AG04450 (cell line): ENCODE measurements around the gene PITRM1. TPM values are rescaled to one million over a fixed set of nuclear protein-coding genes. Genes with fewer than 3 reads are reported as not detected.

ENCODE experiments used
- CTCF ChIA-PET: fragments of 300-600, 350-600 bp; formaldehyde crosslinking; extraction: SDS; loops from one replicate; lab custom pipeline; 2022; ENCODE audit warnings: antibody characterized with exemption, inconsistent platforms; lab: Charles Lee
- POLR2A ChIA-PET: fragments of 350-600 bp; formaldehyde crosslinking; extraction: SDS; loops from one replicate; lab custom pipeline; 2021; ENCODE audit warnings: antibody characterized with exemption, inconsistent platforms; lab: Yijun Ruan, JAX
- DNase-seq: peaks from one replicate; pipeline ENCODE4 v3.0.0-alpha.2; 2011; ENCODE audit warnings: low read depth, low spot score
- H3K27ac ChIP-seq: one replicate; pipeline ENCODE4 v1.5.1; 2012; ENCODE audit warnings: low read depth, low read length, control low read depth
- H3K27me3 ChIP-seq: one replicate; pipeline ENCODE4 v1.6.0; 2012; ENCODE audit warnings: low read length; ENCODE audit not compliant: control insufficient read depth, insufficient read depth
- H3K4me3 ChIP-seq: 2 replicates; pipeline ENCODE4 v1.5.1; 2011; ENCODE audit warnings: mild to moderate bottlenecking, low read depth, low read length, control low read depth
- H3K9me3 ChIP-seq: 2 replicates; pipeline ENCODE4 v1.5.1; 2012; ENCODE audit warnings: low read length; ENCODE audit not compliant: control insufficient read depth, insufficient read depth
- CTCF ChIP-seq: IDR thresholded peaks from 2 replicates; pipeline ENCODE4 v1.5.1; 2011; ENCODE audit warnings: low read depth, low read length, control low read depth, inconsistent platforms
- polyA plus RNA-seq: library from polyadenylated mRNA; depleted of rRNA; stranded (reverse); fragments of >200 nt; gene quantifications from 2 replicates; pipeline ENCODE4 v1.2.3, GENCODE V29; 2011

PITRM1 gene
- polyA plus RNA-seq, 1 experiment, result 52.8 TPM

- H3K9me3 ChIP-seq, result no peaks in the 10 kb centered on the region
- no peak for TF ChIP-seq CTCF
- ChIA-PET POLR2A (no interaction called here), CTCF (interaction anchor here (0.6 kb wide), 1 partner anchor 1680 kb away, joined by 3 read pairs; no protein-coding TSS in a partner anchor)
- peak overlapping the region; percentile 31 for H3K27ac ChIP-seq
- no peaks in the 10 kb centered on the region for H3K27me3 ChIP-seq
- no peak for DNase-seq
- H3K4me3 ChIP-seq, result no peak overlapping the region
Measured at GRCh38 chr10:3167611-3168330, 4.8 kb downstream of the PITRM1 start.

- H3K27me3 ChIP-seq, result no peaks in the 10 kb centered on the region
- ChIA-PET POLR2A (no interaction called here), CTCF (no interaction called here)
- DNase-seq, result no peak
- H3K27ac ChIP-seq, result no peak overlapping the region
- no peak for TF ChIP-seq CTCF
- no peak overlapping the region for H3K4me3 ChIP-seq
- no peaks in the 10 kb centered on the region for H3K9me3 ChIP-seq
Measured at GRCh38 chr10:3166496-3167290, 5.9 kb downstream of the PITRM1 start.

- Histone ChIP-seq H3K9me3 (no peaks in the 10 kb centered on the region), H3K27ac (no peak overlapping the region), H3K4me3 (no peak overlapping the region), H3K27me3 (no peaks in the 10 kb centered on the region)
- POLR2A ChIA-PET, result interaction anchor here (0.8 kb wide), 1 partner anchor 620 kb away, joined by 3 read pairs; the partner anchor contains the start of gene KLF6
- TF ChIP-seq CTCF, result no peak
- DNase-seq, result no peak
- CTCF ChIA-PET, result no interaction called here
Measured at GRCh38 chr10:3165196-3165595, 7.4 kb downstream of the PITRM1 start.

- Histone ChIP-seq H3K4me3 (no peak overlapping the region), H3K27me3 (no peaks in the 10 kb centered on the region), H3K9me3 (no peaks in the 10 kb centered on the region), H3K27ac (no peak overlapping the region)
- no peak for DNase-seq
- no peak for TF ChIP-seq CTCF
- POLR2A ChIA-PET, result interaction anchor here (0.6 to 1.1 kb wide), 2 partner anchors 9 to 92 kb away, joined by 3 to 6 read pairs; partner anchors contain the start of gene PITRM1
- CTCF ChIA-PET, result interaction anchor here (0.7 kb wide), 1 partner anchor 15 kb away, joined by 3 read pairs; no protein-coding TSS in a partner anchor
Measured at GRCh38 chr10:3163879-3164278, 8.7 kb downstream of the PITRM1 start.
